Caki2 (cell line): ENCODE measurements around the gene GNLY. TPM values are rescaled to one million over a fixed set of nuclear protein-coding genes. Genes with fewer than 3 reads are reported as not detected.

Experiments
- DNase-seq: peaks from one replicate; pipeline ENCODE4 v3.0.0-alpha.2; 2015; ENCODE audit warnings: low read depth
- in situ Hi-C: cut with HindIII; loops from 2 replicates; pipeline ENCODE4 v1.10.0; 2016; ENCODE audit warnings: low sequenced_read_pairs, low pct_unique_long_range_greater_than_20kb, mixed read lengths
- total RNA-seq: library from RNA; depleted of rRNA; stranded (reverse); fragments of >200 nt; shearing (Covaris generic); gene quantifications from 2 replicates; pipeline ENCODE4 v1.2.3, GENCODE V29; 2014; ENCODE audit warnings: low replicate concordance; rRNA removed

GNLY gene
- total RNA-seq, 1 experiment from 2014 or later: not detected

GRCh38 chr2:85748039-85748734 lies 54.0 kb downstream of the GNLY start:
- DNase-seq: no peak
- in situ Hi-C loops: no loop called here

Other genes with a start within 250 kb of the GNLY start
- gene MAT2A, start 155.2 kb upstream of the GNLY start, total RNA-seq: 56.5 and 59.5 TPM in 2 replicates
- gene GGCX, start 132.9 kb upstream of the GNLY start, total RNA-seq: 61.5 and 69.2 TPM in 2 replicates
- 2.0 and 3.4 TPM in 2 replicates for gene VAMP8, start 116.8 kb upstream of the GNLY start, total RNA-seq
- gene VAMP5, start 109.9 kb upstream of the GNLY start, total RNA-seq: not detected in 2 replicates
- gene RNF181, start 98.6 kb upstream of the GNLY start, total RNA-seq: 166 and 213 TPM in 2 replicates
- 3.9 and 8.2 TPM in 2 replicates for gene TMEM150A, start 91.7 kb upstream of the GNLY start, total RNA-seq
- 37.0 and 60.7 TPM in 2 replicates for gene C2orf68, start 82.3 kb upstream of the GNLY start, total RNA-seq
- 84.5 and 85.2 TPM in 2 replicates for gene USP39, start 78.2 kb upstream of the GNLY start, total RNA-seq
- gene SFTPB, start 26.2 kb upstream of the GNLY start, total RNA-seq: not detected in 2 replicates
- 7.5 and 12.9 TPM in 2 replicates for gene ATOH8, start 59.6 kb downstream of the GNLY start, total RNA-seq
- gene ST3GAL5, start 194.6 kb downstream of the GNLY start, total RNA-seq: 17.5 and 19.2 TPM in 2 replicates